ENCODE results near the gene ZNF343. TPM values are rescaled to one million over a fixed set of nuclear protein-coding genes. Genes with fewer than 3 reads are reported as not detected.

ZNF343 gene
- total RNA-seq, 1 donor: 6.9 TPM

- Histone ChIP-seq H2AFZ (ENCODE audit: low read length) (no peak overlapping the region), H3K27me3 (ENCODE audit: insufficient read depth, low read length) (no peaks in the 10 kb centered on the region), H3K4me2 (ENCODE audit: insufficient read depth, low read length) (no peak overlapping the region), H3K36me3 (ENCODE audit: insufficient read depth, low read length) (peaks cover 71% of the 10 kb centered on the region), H4K20me1 (ENCODE audit: insufficient read depth, low read length) (peaks cover 4% of the 10 kb centered on the region), H3K9me3 (ENCODE audit: low read depth, low read length) (no peaks in the 10 kb centered on the region), H3K4me1 (ENCODE audit: insufficient read depth, low read length) (no peaks in the 10 kb centered on the region), H3K27ac (ENCODE audit: low read depth, low read length) (no peak overlapping the region), H3K4me3 (ENCODE audit: insufficient read depth, low read length) (no peak overlapping the region), H3K79me2 (ENCODE audit: insufficient read depth, low read length) (no peaks in the 10 kb centered on the region)
- no peak for TF ChIP-seq CTCF (IDR thresholded peaks at IDR 0.05; ENCODE audit: extremely low read depth, low read depth, low read length)
- no peak for DNase-seq (ENCODE audit: insufficient read length, low spot score, missing footprints)
Observed at GRCh38 chr20:2485080-2485479, 23.6 kb downstream of the ZNF343 start.

GRCh38 chr20:2483504-2483903, 25.2 kb downstream of the ZNF343 start:
- Histone ChIP-seq H3K9me3 (ENCODE audit: low read depth, low read length) (no peaks in the 10 kb centered on the region), H3K27me3 (ENCODE audit: insufficient read depth, low read length) (no peaks in the 10 kb centered on the region), H2AFZ (ENCODE audit: low read length) (no peak overlapping the region), H3K27ac (ENCODE audit: low read depth, low read length) (no peak overlapping the region), H3K4me3 (ENCODE audit: insufficient read depth, low read length) (no peak overlapping the region), H4K20me1 (ENCODE audit: insufficient read depth, low read length) (peaks cover 4% of the 10 kb centered on the region), H3K36me3 (ENCODE audit: insufficient read depth, low read length) (peaks cover 67% of the 10 kb centered on the region), H3K4me2 (ENCODE audit: insufficient read depth, low read length) (no peak overlapping the region), H3K79me2 (ENCODE audit: insufficient read depth, low read length) (no peaks in the 10 kb centered on the region), H3K4me1 (ENCODE audit: insufficient read depth, low read length) (no peaks in the 10 kb centered on the region)
- no peak for TF ChIP-seq CTCF (IDR thresholded peaks at IDR 0.05; ENCODE audit: extremely low read depth, low read depth, low read length)
- no peak for DNase-seq (ENCODE audit: insufficient read length, low spot score, missing footprints)

- peaks cover 4% of the 10 kb centered on the region for H4K20me1 ChIP-seq (ENCODE audit: insufficient read depth, low read length)
- no peak overlapping the region for H3K4me3 ChIP-seq (ENCODE audit: insufficient read depth, low read length)
- H3K4me2 ChIP-seq (ENCODE audit: insufficient read depth, low read length): no peak overlapping the region
- no peak overlapping the region for H3K27ac ChIP-seq (ENCODE audit: low read depth, low read length)
- H3K36me3 ChIP-seq (ENCODE audit: insufficient read depth, low read length): peaks cover 53% of the 10 kb centered on the region
- H3K27me3 ChIP-seq (ENCODE audit: insufficient read depth, low read length): no peaks in the 10 kb centered on the region
- no peak overlapping the region for H2AFZ ChIP-seq (ENCODE audit: low read length)
- H3K4me1 ChIP-seq (ENCODE audit: insufficient read depth, low read length): no peaks in the 10 kb centered on the region
- DNase-seq (ENCODE audit: insufficient read length, low spot score, missing footprints): no peak
- no peaks in the 10 kb centered on the region for H3K79me2 ChIP-seq (ENCODE audit: insufficient read depth, low read length)
- TF ChIP-seq CTCF (IDR thresholded peaks at IDR 0.05; ENCODE audit: extremely low read depth, low read depth, low read length): no peak
- no peaks in the 10 kb centered on the region for H3K9me3 ChIP-seq (ENCODE audit: low read depth, low read length)
Observed at GRCh38 chr20:2480381-2480780, 28.3 kb downstream of the ZNF343 start.

GRCh38 chr20:2476742-2477615, 31.7 kb downstream of the ZNF343 start:
- Histone ChIP-seq H3K4me1 (ENCODE audit: insufficient read depth, low read length) (peaks cover 5% of the 10 kb centered on the region), H4K20me1 (ENCODE audit: insufficient read depth, low read length) (no peaks in the 10 kb centered on the region), H3K9me3 (ENCODE audit: low read depth, low read length) (no peaks in the 10 kb centered on the region), H3K4me2 (ENCODE audit: insufficient read depth, low read length) (no peak overlapping the region), H3K27me3 (ENCODE audit: insufficient read depth, low read length) (no peaks in the 10 kb centered on the region), H3K36me3 (ENCODE audit: insufficient read depth, low read length) (peaks cover 22% of the 10 kb centered on the region), H3K79me2 (ENCODE audit: insufficient read depth, low read length) (no peaks in the 10 kb centered on the region), H2AFZ (ENCODE audit: low read length) (no peak overlapping the region), H3K27ac (ENCODE audit: low read depth, low read length) (no peak overlapping the region), H3K4me3 (ENCODE audit: insufficient read depth, low read length) (no peak overlapping the region)
- DNase-seq (ENCODE audit: insufficient read length, low spot score, missing footprints): no peak
- no peak for TF ChIP-seq CTCF (IDR thresholded peaks at IDR 0.05; ENCODE audit: extremely low read depth, low read depth, low read length)

All from osteoblast (primary cell).